SK-N-SH (cell line): ENCODE measurements around the gene SCO2.

ENCODE experiments used
- CTCF ChIP-seq: fragments of 200-600 bp; sonication (generic); IDR thresholded peaks from 2 replicates; pipeline ENCODE4 v1.6.1; 2017; ENCODE audit warnings: antibody characterized with exemption, mild to moderate bottlenecking, moderate library complexity
- GABPA ChIP-seq: IDR thresholded peaks from 2 replicates; pipeline ENCODE4 v1.4.0; 2012; ENCODE audit warnings: low read depth, mild to moderate bottlenecking
- MXI1 ChIP-seq: IDR thresholded peaks from 2 replicates; pipeline ENCODE4 v1.6.1; 2012; ENCODE audit warnings: mild to moderate bottlenecking, low read depth, low read length, improper control_type of control experiment
- POLR2AphosphoS5 ChIP-seq: IDR thresholded peaks from 2 replicates; pipeline ENCODE4 v1.6.1; 2012; ENCODE audit warnings: low read depth, low read length
- RAD21 ChIP-seq: IDR thresholded peaks from 2 replicates; pipeline ENCODE4 v1.6.1; 2012; ENCODE audit warnings: mild to moderate bottlenecking, low read length
- RXRA ChIP-seq: IDR thresholded peaks from 2 replicates; pipeline ENCODE4 v1.4.0; 2012; ENCODE audit warnings: low read depth, mild to moderate bottlenecking, borderline replicate concordance
- YY1 ChIP-seq: IDR thresholded peaks from 2 replicates; pipeline ENCODE4 v1.4.0; 2012; ENCODE audit warnings: low read depth, mild to moderate bottlenecking
- TF ChIP-seq, protein P1 (sequence below): IDR thresholded peaks from 2 replicates; pipeline ENCODE4 v1.4.0; 2012; ENCODE audit warnings: low read depth

DNA sequence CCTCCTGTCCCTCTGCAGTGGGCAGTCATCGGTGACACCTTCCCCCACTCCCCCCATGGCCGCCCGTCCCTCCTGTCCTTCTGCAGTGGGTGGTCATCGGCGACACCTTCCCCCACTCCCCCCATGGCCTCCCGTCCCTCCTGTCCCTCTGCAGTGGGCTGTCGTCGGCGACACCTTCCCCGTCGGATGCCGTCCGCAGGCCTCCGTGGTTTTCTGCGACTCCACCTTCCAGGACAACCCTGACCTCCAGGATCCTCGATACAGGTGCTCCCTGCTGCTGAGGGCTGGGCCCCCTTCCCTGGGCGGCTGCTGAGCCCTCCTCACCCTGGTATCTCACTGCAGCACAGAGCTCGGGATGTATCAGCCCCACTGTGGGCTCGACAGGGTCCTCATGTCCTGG is 36.5 kb downstream of the SCO2 start:
- TF ChIP-seq, protein P1, sequence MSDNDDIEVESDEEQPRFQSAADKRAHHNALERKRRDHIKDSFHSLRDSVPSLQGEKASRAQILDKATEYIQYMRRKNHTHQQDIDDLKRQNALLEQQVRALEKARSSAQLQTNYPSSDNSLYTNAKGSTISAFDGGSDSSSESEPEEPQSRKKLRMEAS: no peak
- TF ChIP-seq POLR2AphosphoS5: no peak
- TF ChIP-seq RXRA: no peak
- no peak for TF ChIP-seq GABPA
- no peak for TF ChIP-seq MXI1
- TF ChIP-seq RAD21: no peak
- TF ChIP-seq YY1: no peak
- TF ChIP-seq CTCF: no peak
